T-cell (primary cell): ENCODE results near the gene ABCC5. TPM values are rescaled to one million over a fixed set of nuclear protein-coding genes. Genes with fewer than 3 reads are reported as not detected.

Experiments
- ATAC-seq, 4 experiments: fragments of 200-7000 bp in 3 of 4; fragments of 150-1000 bp in 1 of 4; cut with Tn5 transposase; replicated peaks in 1 of 4; 1 replicate in 3 of 4; 2 replicates in 1 of 4; pipeline ENCODE4 v1.10.0; 2021; ENCODE audit warnings: moderate library complexity in 3 of 4, mild to moderate bottlenecking in 2 of 4, moderate number of reproducible peaks in 1 of 4
- CTCF ChIA-PET, 2 donors: fragments of 300-600 bp; sonication (Branson Sonifier 250); formaldehyde crosslinking; loops; one replicate each; lab custom pipeline; 2022; ENCODE audit warnings: antibody characterized with exemption in 2 of 2; lab: Charles Lee
- POLR2A ChIA-PET, 2 donors: fragments of 300-600 bp; sonication (Branson Sonifier 250); formaldehyde crosslinking; loops; one replicate each; lab custom pipeline; 2022; ENCODE audit warnings: antibody characterized with exemption in 2 of 2; lab: Charles Lee
- DNase-seq, 35 experiments: peaks; one replicate each; pipeline versions ENCODE4 v3.0.0 to v3.0.0-alpha.2; 2013 to 2023
- H3K27ac ChIP-seq: one replicate; pipeline ENCODE4 v1.5.1; 2013; ENCODE audit warnings: low read length
- H3K27me3 ChIP-seq, 2 experiments: replicated peaks in 1 of 2; 1 replicate in 1 of 2; 2 replicates in 1 of 2; pipeline versions ENCODE4 v1.6.1 to v1.7.0; 2013; ENCODE audit warnings: low read length in 1 of 2, mixed read lengths in 1 of 2; ENCODE audit not compliant: control insufficient read depth in 2 of 2, insufficient read depth in 2 of 2; ENCODE audit errors: extremely low read depth in 1 of 2
- H3K36me3 ChIP-seq, 2 donors: 1 replicate in 1 of 2; 2 replicates in 1 of 2; pipeline versions ENCODE4 v1.6.1 to v1.7.0; 2013; ENCODE audit warnings: low read length in 1 of 2; ENCODE audit not compliant: control insufficient read depth in 2 of 2, insufficient read depth in 1 of 2; ENCODE audit errors: extremely low read depth in 1 of 2
- H3K4me1 ChIP-seq, 2 experiments: 1 replicate in 1 of 2; 2 replicates in 1 of 2; pipeline versions ENCODE4 v1.6.1 to v1.7.0; 2013; ENCODE audit warnings: low read length in 2 of 2, mixed read lengths in 1 of 2; ENCODE audit not compliant: insufficient read depth in 2 of 2, control insufficient read depth in 1 of 2; ENCODE audit errors: extremely low read depth in 1 of 2
- H3K4me3 ChIP-seq, 2 donors: 1 replicate in 1 of 2; 2 replicates in 1 of 2; pipeline versions ENCODE4 v1.5.1 to v1.7.0; 2013; ENCODE audit warnings: mild to moderate bottlenecking in 2 of 2, low read length in 1 of 2, moderate library complexity in 1 of 2; ENCODE audit not compliant: control insufficient read depth in 1 of 2; ENCODE audit errors: extremely low read depth in 1 of 2
- H3K9me3 ChIP-seq: 2 replicates; pipeline ENCODE4 v1.7.0; 2013
- H3K27ac Mint-ChIP-seq, 2 donors: one replicate each; pipeline ENCODE4 v1.8.0; 2020 to 2021; ENCODE audit warnings: mild to moderate bottlenecking in 2 of 2, mixed read lengths in 2 of 2
- H3K27me3 Mint-ChIP-seq, 2 donors: one replicate each; pipeline ENCODE4 v1.8.0; 2021 to 2022; ENCODE audit warnings: mixed read lengths in 2 of 2
- H3K36me3 Mint-ChIP-seq: one replicate; pipeline ENCODE4 v1.8.0; 2021; ENCODE audit warnings: mixed read lengths
- H3K4me1 Mint-ChIP-seq, 3 donors: one replicate each; pipeline ENCODE4 v1.8.0; 2020 to 2022; ENCODE audit warnings: mixed read lengths in 3 of 3, mild to moderate bottlenecking in 1 of 3
- H3K4me3 Mint-ChIP-seq, 3 donors: one replicate each; pipeline ENCODE4 v1.8.0; 2020 to 2022; ENCODE audit warnings: mild to moderate bottlenecking in 3 of 3, mixed read lengths in 3 of 3, moderate library complexity in 3 of 3
- H3K9me3 Mint-ChIP-seq, 3 donors: one replicate each; pipeline ENCODE4 v1.8.0; 2020 to 2022; ENCODE audit warnings: mixed read lengths in 3 of 3
- WGBS: methylation state at CpG from one replicate; pipeline ENCODE4 v1.1.5; 2013; ENCODE audit warnings: missing lambda C conversion rate; ENCODE audit not compliant: insufficient coverage; 5-methylcytosine and 5-hydroxymethylcytosine counted together
- total RNA-seq, 35 experiments: library from RNA in 6 of 35; stranded (reverse) in 6 of 35; fragments of 120-200 nt in 1 of 35; gene quantifications; one replicate each; pipeline versions ENCODE4 v1.2.1 to v1.2.4 and lab custom pipeline; 2013 to 2026

Gene ABCC5
- total RNA-seq, 5 donors from 2014 or later (not counting 1 experiment from before 2014, with no cell fraction given), result 17.6 to 34.3 (median 30.2) TPM

- 100% methylated on average over 1 of the region's 5 CpGs for WGBS
- ChIA-PET CTCF (interaction anchor here (0.6 to 1.6 kb wide), 18 partner anchors 10 to 922 kb away, joined by 3 to 9 read pairs (median 4); partner anchors contain the start of genes PARL (in 2 of the 2) and EEF1AKMT4 (in 1 of the 2)), POLR2A (interaction anchor here in 1 of 2 donors (0.6 to 0.7 kb wide), 2 partner anchors 263 to 881 kb away, joined by 5 to 9 read pairs; no protein-coding TSS in a partner anchor)
- Histone ChIP-seq H3K4me3 (no peak overlapping the region), H3K27ac (no peak overlapping the region), H3K27me3 (peaks cover 0 to 34% of the 10 kb centered on the region in 2 experiments), H3K4me1 (no peaks in the 10 kb centered on the region), H3K36me3 (no peaks in the 10 kb centered on the region), H3K9me3 (no peaks in the 10 kb centered on the region)
- DNase-seq (peak in 21 of 35 experiments; percentile 9 to 69 (median 24)), ATAC-seq (peak; percentile 53 to 79 (median 71))
- Mint-ChIP-seq H3K9me3 (peaks cover 0 to 2% (median 0%) of the 10 kb centered on the region in 3 donors), H3K4me1 (peaks cover 0 to 3% (median 0%) of the 10 kb centered on the region in 3 donors), H3K27ac (no peak overlapping the region), H3K27me3 (peaks cover 14 to 17% of the 10 kb centered on the region in 2 donors), H3K4me3 (no peak overlapping the region), H3K36me3 (no peaks in the 10 kb centered on the region)
Observed at GRCh38 chr3:183895296-183895695, 122.4 kb downstream of the ABCC5 start.

GRCh38 chr3:183892610-183893214 is 125.0 kb downstream of the ABCC5 start:
- 92% methylated on average over 6 of the region's 9 CpGs for WGBS
- Histone ChIP-seq H3K27ac (no peak overlapping the region), H3K36me3 (no peaks in the 10 kb centered on the region), H3K4me3 (no peak overlapping the region), H3K27me3 (peaks cover 0 to 27% of the 10 kb centered on the region in 2 experiments), H3K4me1 (no peaks in the 10 kb centered on the region), H3K9me3 (no peaks in the 10 kb centered on the region)
- ChIA-PET POLR2A (interaction anchor here in 1 of 2 donors (0.6 kb wide), 1 partner anchor 620 kb away, joined by 3 read pairs; no protein-coding TSS in a partner anchor), CTCF (interaction anchor here (0.6 to 1.4 kb wide), 3 partner anchors 9 to 88 kb away, joined by 3 read pairs; no protein-coding TSS in a partner anchor)
- Mint-ChIP-seq H3K27ac (no peak overlapping the region), H3K36me3 (no peaks in the 10 kb centered on the region), H3K27me3 (peaks cover 8 to 9% of the 10 kb centered on the region in 2 donors), H3K4me1 (peaks cover 0 to 3% (median 0%) of the 10 kb centered on the region in 3 donors), H3K9me3 (no peaks in the 10 kb centered on the region), H3K4me3 (no peak overlapping the region)
- DNase-seq, result no peak
- ATAC-seq, result no peak

- Mint-ChIP-seq H3K4me1 (peaks cover 33 to 42% (median 41%) of the 10 kb centered on the region in 3 donors), H3K4me3 (peak overlapping the region; percentile 37 to 62 (median 57)), H3K27ac (peak overlapping the region in 1 of 2 donors; percentile 45), H3K36me3 (no peaks in the 10 kb centered on the region), H3K27me3 (peaks cover 0 to 4% of the 10 kb centered on the region in 2 donors), H3K9me3 (no peaks in the 10 kb centered on the region)
- H3K27ac ChIP-seq, result no peak overlapping the region
- H3K4me1 ChIP-seq, result peaks cover 14 to 23% of the 10 kb centered on the region in 2 experiments
- 93% methylated on average over 7 of the region's 10 CpGs for WGBS
- H3K9me3 ChIP-seq, result no peaks in the 10 kb centered on the region
- ChIA-PET CTCF (interaction anchor here in 1 of 2 donors (2.3 kb wide), 1 partner anchor 10 kb away, joined by 9 read pairs; no protein-coding TSS in a partner anchor), POLR2A (no interaction called here)
- no peak overlapping the region for H3K4me3 ChIP-seq
- ATAC-seq (no peak), DNase-seq (no peak)
- peaks cover 0 to 5% of the 10 kb centered on the region in 2 experiments for H3K27me3 ChIP-seq
- no peaks in the 10 kb centered on the region for H3K36me3 ChIP-seq
Observed at GRCh38 chr3:183885766-183886165, 131.9 kb downstream of the ABCC5 start.

GRCh38 chr3:183884427-183885296 is 133.0 kb downstream of the ABCC5 start, which contains the start of gene PARL:
Gene PARL, minus strand, starts transcription at chr3:183884880. Its CDS starts 34 bp downstream, at chr3:183884846.
- peaks cover 36 to 46% (median 46%) of the 10 kb centered on the region in 3 donors for H3K4me1 Mint-ChIP-seq
- 0% methylated on average over 53 of the region's 63 CpGs for WGBS

GRCh38 chr3:183884097-183884426 is 133.6 kb downstream of the ABCC5 start:
- Mint-ChIP-seq H3K27me3 (peaks cover 0 to 4% of the 10 kb centered on the region in 2 donors), H3K4me1 (peaks cover 38 to 48% (median 48%) of the 10 kb centered on the region in 3 donors), H3K9me3 (no peaks in the 10 kb centered on the region), H3K4me3 (peak overlapping the region; percentile 90 to 94 (median 92)), H3K36me3 (peaks cover 2% of the 10 kb centered on the region), H3K27ac (peak overlapping the region; percentile 45 to 93)
- ChIA-PET POLR2A (interaction anchor here (0.7 to 0.9 kb wide), 2 partner anchors 251 to 910 kb away, joined by 3 to 6 read pairs; partner anchors contain the start of gene EIF2B5 (in 1 of the 2)), CTCF (interaction anchor here (0.5 to 2.3 kb wide), 12 partner anchors 10 to 699 kb away, joined by 3 to 9 read pairs (median 4); partner anchors contain the start of gene ABCC5 (in 1 of the 2))
- no peak for ATAC-seq
- H3K27me3 ChIP-seq, result no peaks in the 10 kb centered on the region
- H3K27ac ChIP-seq, result no peak overlapping the region
- peaks cover 0 to 5% of the 10 kb centered on the region in 2 donors for H3K36me3 ChIP-seq
- H3K9me3 ChIP-seq, result no peaks in the 10 kb centered on the region
- WGBS, result no CpG with 5 or more reads among the region's 9 CpGs
- peak in 1 of 35 experiments; percentile 18 for DNase-seq
- H3K4me1 ChIP-seq, result peaks cover 14 to 23% of the 10 kb centered on the region in 2 experiments
- peak overlapping the region; percentile 67 to 92 for H3K4me3 ChIP-seq

More at GRCh38 chr3:183884427-183885296, 133.0 kb downstream of the ABCC5 start, which contains the start of gene PARL:
- H3K27ac ChIP-seq, result peak within 1 kb of the TSS; percentile 48
- CTCF ChIA-PET, result interaction anchor here (0.5 to 2.3 kb wide), 14 partner anchors 10 to 787 kb away, joined by 3 to 9 read pairs (median 4); partner anchors contain the start of gene ABCC5 (in 1 of the 2)
- POLR2A ChIA-PET, result interaction anchor here (0.7 to 0.9 kb wide), 2 partner anchors 251 to 910 kb away, joined by 3 to 6 read pairs; partner anchors contain the start of gene EIF2B5 (in 1 of the 2)
- H3K27me3 Mint-ChIP-seq, result peaks cover 0 to 4% of the 10 kb centered on the region in 2 donors
- H3K9me3 ChIP-seq, result no peaks in the 10 kb centered on the region
- H3K4me3 Mint-ChIP-seq, result peak within 1 kb of the TSS; percentile 90 to 94 (median 92)
- no peaks in the 10 kb centered on the region for H3K27me3 ChIP-seq
- peak within 1 kb of the TSS; percentile 67 to 92 for H3K4me3 ChIP-seq
- DNase-seq, result peak; percentile 90 to 99 (median 96)
- H3K27ac Mint-ChIP-seq, result peak within 1 kb of the TSS; percentile 63 to 93
- H3K9me3 Mint-ChIP-seq, result no peaks in the 10 kb centered on the region
- peaks cover 0 to 2% of the 10 kb centered on the region in 2 donors for H3K36me3 ChIP-seq
- peak; percentile 100 for ATAC-seq
- H3K4me1 ChIP-seq, result peaks cover 14 to 23% of the 10 kb centered on the region in 2 experiments
- H3K36me3 Mint-ChIP-seq, result no peaks in the 10 kb centered on the region
